IMR-90 (cell line): ENCODE data around the gene PNPLA1. TPM values are rescaled to one million over a fixed set of nuclear protein-coding genes. Genes with fewer than 3 reads are reported as not detected.

Experiments
- ATAC-seq: fragments of 200-7000 bp; cut with Tn5 transposase; 2 replicates; pipeline ENCODE4 v1.9.1; 2020; ENCODE audit warnings: low read depth, mild to moderate bottlenecking, moderate library complexity
- BruUV-seq: library from RNA; stranded (reverse); fragments of 400-500 nt; replicated peaks from 2 replicates; lab custom pipeline; 2021; lab: Mats Ljungman, UMichigan
- CTCF ChIA-PET: fragments of 300-600 bp; formaldehyde crosslinking; extraction: SDS; loops from one replicate; lab custom pipeline; 2021; ENCODE audit warnings: antibody characterized with exemption; lab: Yijun Ruan, JAX
- POLR2A ChIA-PET: fragments of 300-600 bp; sonication (Branson Sonifier 250); formaldehyde crosslinking; loops from one replicate; lab custom pipeline; 2022; ENCODE audit warnings: antibody characterized with exemption; ENCODE audit not compliant: unreplicated experiment; lab: Charles Lee
- DNase-seq: peaks from one replicate; pipeline ENCODE4 v3.0.0; 2013
- H2AFZ ChIP-seq: replicated peaks from 2 replicates; pipeline ENCODE3; 2013; ENCODE audit warnings: low read length, mild to moderate bottlenecking; ENCODE audit not compliant: poor library complexity
- H2AK5ac ChIP-seq: 2 replicates; pipeline ENCODE4 v1.6.1; 2013; ENCODE audit warnings: low read depth, low read length, inconsistent platforms
- H2AK9ac ChIP-seq: replicated peaks from 2 replicates; pipeline ENCODE3; 2013; ENCODE audit warnings: mild to moderate bottlenecking, low read depth, low read length, moderate library complexity; ENCODE audit not compliant: poor library complexity
- H2BK120ac ChIP-seq: 2 replicates; pipeline ENCODE4 v1.6.1; 2013; ENCODE audit warnings: low read depth, low read length, inconsistent platforms
- H2BK15ac ChIP-seq: 3 replicates; pipeline ENCODE4 v1.6.1; 2013; ENCODE audit warnings: low read depth, low read length, inconsistent platforms
- H2BK20ac ChIP-seq: 2 replicates; pipeline ENCODE4 v1.6.1; 2013; ENCODE audit warnings: low read depth, mild to moderate bottlenecking, inconsistent platforms, low read length, moderate library complexity
- H2BK5ac ChIP-seq: 2 replicates; pipeline ENCODE4 v1.6.1; 2013; ENCODE audit warnings: mild to moderate bottlenecking, low read depth, low read length, inconsistent platforms; ENCODE audit not compliant: poor library complexity, severe bottlenecking
- H3K14ac ChIP-seq: replicated peaks from 2 replicates; pipeline ENCODE4 v1.6.1; 2013; ENCODE audit warnings: low read depth, low read length, inconsistent platforms
- H3K18ac ChIP-seq: 2 replicates; pipeline ENCODE4 v1.6.1; 2013; ENCODE audit warnings: low read depth, low read length, control low read depth
- H3K23ac ChIP-seq: 2 replicates; pipeline ENCODE4 v1.6.1; 2013; ENCODE audit warnings: low read depth, low read length, inconsistent platforms
- H3K27ac ChIP-seq: 2 replicates; pipeline ENCODE4 v1.5.1; 2013; ENCODE audit warnings: mild to moderate bottlenecking, control low read depth, low read length; ENCODE audit not compliant: insufficient read depth
- H3K27me3 ChIP-seq: 2 replicates; pipeline ENCODE4 v1.6.1; 2013; ENCODE audit warnings: low read length; ENCODE audit not compliant: control insufficient read depth, insufficient read depth
- H3K36me3 ChIP-seq: 2 replicates; pipeline ENCODE4 v1.6.1; 2013; ENCODE audit warnings: low read length, mixed read lengths; ENCODE audit not compliant: control insufficient read depth, insufficient read depth
- H3K4ac ChIP-seq: 2 replicates; pipeline ENCODE4 v1.6.1; 2013; ENCODE audit warnings: low read depth, low read length, inconsistent platforms
- H3K4me1 ChIP-seq: 2 replicates; pipeline ENCODE4 v1.6.1; 2013; ENCODE audit warnings: low read length, mixed read lengths; ENCODE audit not compliant: control insufficient read depth, insufficient read depth
- H3K4me2 ChIP-seq: 2 replicates; pipeline ENCODE4 v1.6.1; 2013; ENCODE audit warnings: low read depth, mild to moderate bottlenecking, control low read depth, low read length, moderate library complexity
- H3K4me3 ChIP-seq: 2 replicates; pipeline ENCODE4 v1.5.1; 2013; ENCODE audit warnings: low read depth, mild to moderate bottlenecking, control low read depth, low read length, moderate library complexity; ENCODE audit not compliant: insufficient read depth
- H3K56ac ChIP-seq: 2 replicates; pipeline ENCODE4 v1.6.1; 2013; ENCODE audit warnings: low read length, inconsistent platforms; ENCODE audit not compliant: insufficient read depth; ENCODE audit errors: extremely low read depth
- H3K79me1 ChIP-seq, 2 experiments: 2 replicates each; pipeline ENCODE4 v1.6.1; 2013; ENCODE audit warnings: low read length in 2 of 2, inconsistent platforms in 1 of 2, low read depth in 1 of 2
- H3K9ac ChIP-seq: 2 replicates; pipeline ENCODE4 v1.6.1; 2013; ENCODE audit warnings: low read depth, low read length, control low read depth
- H3K9me1 ChIP-seq: 2 replicates; pipeline ENCODE4 v1.6.1; 2013; ENCODE audit warnings: low read length, inconsistent platforms; ENCODE audit not compliant: insufficient read depth
- H3K9me3 ChIP-seq: 2 replicates; pipeline ENCODE4 v1.6.1; 2013; ENCODE audit warnings: low read length; ENCODE audit not compliant: control insufficient read depth, insufficient read depth
- H4K20me1 ChIP-seq: 2 replicates; pipeline ENCODE4 v1.6.1; 2013; ENCODE audit warnings: low read length, inconsistent platforms; ENCODE audit not compliant: insufficient read depth
- H4K5ac ChIP-seq: 2 replicates; pipeline ENCODE4 v1.6.1; 2013; ENCODE audit warnings: mild to moderate bottlenecking, low read depth, low read length, control low read depth
- H4K8ac ChIP-seq, 2 experiments: 2 replicates each; pipeline ENCODE4 v1.6.1; 2013; ENCODE audit warnings: low read depth in 2 of 2, low read length in 2 of 2, control low read depth in 1 of 2, inconsistent platforms in 1 of 2
- H4K91ac ChIP-seq: 2 replicates; pipeline ENCODE4 v1.6.1; 2013; ENCODE audit warnings: low read depth, low read length, inconsistent platforms; ENCODE audit not compliant: insufficient read depth
- CTCF ChIP-seq: conservative IDR thresholded peaks from 2 replicates; pipeline ENCODE4 v1.5.1; 2012; ENCODE audit warnings: mild to moderate bottlenecking, low read depth, low read length, improper control_type of control experiment
- FOS ChIP-seq: fragments of 150-350 bp; IDR thresholded peaks from 2 replicates; pipeline ENCODE4 v1.6.1; 2016; ENCODE audit warnings: low read depth, low read length
- MAFK ChIP-seq: IDR thresholded peaks from 2 replicates; pipeline ENCODE4 v1.6.1; 2012; ENCODE audit warnings: low read depth, low read length, improper control_type of control experiment
- MAZ ChIP-seq: IDR thresholded peaks from 2 replicates; pipeline ENCODE4 v1.6.1; 2012; ENCODE audit warnings: low read depth, mild to moderate bottlenecking, low read length, improper control_type of control experiment, moderate library complexity, borderline replicate concordance
- NFE2L2 ChIP-seq: fragments of 150-350 bp; IDR thresholded peaks from 2 replicates; pipeline ENCODE4 v1.6.1; 2016; ENCODE audit warnings: low read depth, mild to moderate bottlenecking, low read length
- RAD21 ChIP-seq: IDR thresholded peaks from 2 replicates; pipeline ENCODE4 v1.6.1; 2012; ENCODE audit warnings: low read length, improper control_type of control experiment
- RCOR1 ChIP-seq: IDR thresholded peaks from 2 replicates; pipeline ENCODE4 v1.6.1; 2012; ENCODE audit warnings: mild to moderate bottlenecking, low read length, improper control_type of control experiment; ENCODE audit not compliant: insufficient replicate concordance
- whole genome bisulfite sequencing, 2 experiments: methylation state at CpG; one replicate each; pipeline versions ENCODE4 v1.1.5 to v1.1.7; 2013; ENCODE audit warnings: missing lambda C conversion rate in 2 of 2; ENCODE audit not compliant: insufficient read length in 1 of 2; ENCODE audit errors: extremely low coverage in 2 of 2; 5-methylcytosine and 5-hydroxymethylcytosine counted together
- dilution Hi-C: fragments of 300-500 bp; cut with HindIII; formaldehyde crosslinking; loops from one replicate; pipeline ENCODE4 v1.14.3; 2018; ENCODE audit warnings: low sequenced_read_pairs; ENCODE audit not compliant: unreplicated experiment
- in situ Hi-C: fragments of 300-500 bp; cut with MboI; formaldehyde crosslinking; loops from 3 replicates; pipeline ENCODE4 v1.14.3; 2019; ENCODE audit warnings: low sequenced_read_pairs, inconsistent platforms, mixed read lengths
- intact Hi-C: fragments of 100-400 bp; cut with micrococcal nuclease; formaldehyde crosslinking; loops from 2 replicates; pipeline ENCODE4 v1.10.0; 2022
- polyA plus RNA-seq, 3 experiments: library from polyadenylated mRNA; depleted of rRNA; stranded (reverse); fragments of >200 nt; gene quantifications; 2 replicates each; pipeline ENCODE4 v1.2.3, GENCODE V29; 2012; ENCODE audit warnings: low replicate concordance in 1 of 3
- total RNA-seq: library from RNA; depleted of rRNA; stranded (reverse); fragments of >200 nt; gene quantifications from 2 replicates; pipeline ENCODE4 v1.2.3, GENCODE V29; 2012

The PNPLA1 gene
- total and polyA plus RNA-seq, 2 of the 4 experiments (the other 2 are of a cell fraction), result not detected

GRCh38 chr6:36352477-36353157, 82.8 kb downstream of the PNPLA1 start:
- Histone ChIP-seq H3K9ac (no peak overlapping the region), H3K18ac (no peak overlapping the region), H3K27ac (no peak overlapping the region), H4K8ac (no peak overlapping the region), H2AK9ac (no peak overlapping the region), H3K56ac (no peak overlapping the region), H3K4ac (no peak overlapping the region), H4K20me1 (peaks cover 4% of the 10 kb centered on the region; the same call in 1 of the 2 replicates), H3K14ac (no peak overlapping the region), H3K4me2 (no peak overlapping the region), H2BK20ac (no peak overlapping the region), H3K9me3 (no peaks in the 10 kb centered on the region), H3K27me3 (peaks cover 6% of the 10 kb centered on the region), H2BK120ac (no peak overlapping the region), H3K36me3 (no peaks in the 10 kb centered on the region), H3K4me1 (peaks cover 11% of the 10 kb centered on the region), H4K5ac (no peak overlapping the region), H4K91ac (no peak overlapping the region), H3K79me1 (no peaks in the 10 kb centered on the region), H2AK5ac (no peak overlapping the region), H2BK15ac (no peak overlapping the region), H3K4me3 (no peak overlapping the region), H2BK5ac (no peak overlapping the region), H3K23ac (no peak overlapping the region), H3K9me1 (peaks cover 3% of the 10 kb centered on the region; the same call in 1 of the 2 replicates), H2AFZ (no peak overlapping the region)
- POLR2A ChIA-PET, result no interaction called here
- DNase-seq (no peak), ATAC-seq (no peak)
- CTCF ChIA-PET, result no interaction called here
- in situ Hi-C loops (no loop called here), intact Hi-C loops (no loop called here), dilution Hi-C loops (no loop called here)
- 100% methylated on average over 1 of the region's 8 CpGs; no CpG with 5 or more reads in 1 of the 2 experiments for WGBS, 2 experiments
- BruUV-seq, result no TSS peak
- TF ChIP-seq RAD21 (no peak), MAZ (no peak), FOS (no peak), NFE2L2 (no peak), MAFK (no peak), CTCF (no peak), RCOR1 (no peak)
